ENCODE data around the gene HELB.

HELB gene

DNA sequence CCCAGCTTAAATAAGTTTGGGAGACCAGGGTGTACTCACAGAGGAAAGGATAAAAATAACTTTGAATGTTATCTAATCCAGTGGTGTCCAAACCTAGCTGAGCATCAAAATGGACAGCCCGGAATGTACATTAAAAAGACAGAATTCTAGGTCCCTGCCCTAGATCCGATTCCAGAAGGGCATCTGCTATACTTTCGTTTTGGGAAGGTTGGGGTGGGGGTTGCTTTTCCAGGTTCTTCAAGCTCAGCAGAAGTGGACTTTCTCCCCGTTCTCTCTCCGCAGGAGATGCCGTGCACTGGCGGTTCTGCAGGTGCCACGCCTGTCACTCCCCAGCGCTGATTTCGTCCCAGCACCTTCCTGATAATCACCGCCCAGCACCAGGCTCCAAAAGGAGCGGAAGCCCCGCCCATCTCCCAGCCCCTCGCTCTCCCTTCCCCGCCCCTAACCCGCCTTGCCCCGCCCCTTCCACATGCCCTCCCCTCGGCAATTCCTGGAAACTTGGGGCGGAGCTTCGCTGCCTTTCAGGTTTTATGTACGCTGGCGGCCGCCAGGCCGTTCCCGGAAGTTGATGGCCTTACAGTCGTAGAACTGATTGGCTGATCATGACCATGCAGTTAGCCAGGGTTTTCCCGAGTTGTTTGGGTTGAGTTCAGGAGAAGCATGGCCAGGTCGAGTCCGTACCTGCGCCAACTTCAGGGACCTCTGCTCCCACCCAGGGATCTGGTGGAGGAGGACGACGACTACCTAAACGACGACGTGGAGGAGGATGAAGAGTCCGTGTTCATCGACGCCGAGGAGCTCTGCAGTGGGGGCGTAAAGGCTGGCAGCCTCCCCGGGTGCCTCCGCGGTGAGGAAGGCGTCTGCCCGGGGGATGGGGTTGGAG is at the start of gene HELB:
Gene HELB (plus strand): TSS at position 550 of the 883 bp plus-strand sequence. CDS start 111 bp downstream, at position 661.
- peak; percentile 97 for DNase-seq

GRCh38 chr12:66252771-66253170 is 49.5 kb upstream of the HELB start:
- DNase-seq, result no peak

GRCh38 chr12:66255737-66256136 is 46.6 kb upstream of the HELB start:
- no peak for DNase-seq

GRCh38 chr12:66258011-66258410 is 44.3 kb upstream of the HELB start:
- DNase-seq, result no peak

DNA sequence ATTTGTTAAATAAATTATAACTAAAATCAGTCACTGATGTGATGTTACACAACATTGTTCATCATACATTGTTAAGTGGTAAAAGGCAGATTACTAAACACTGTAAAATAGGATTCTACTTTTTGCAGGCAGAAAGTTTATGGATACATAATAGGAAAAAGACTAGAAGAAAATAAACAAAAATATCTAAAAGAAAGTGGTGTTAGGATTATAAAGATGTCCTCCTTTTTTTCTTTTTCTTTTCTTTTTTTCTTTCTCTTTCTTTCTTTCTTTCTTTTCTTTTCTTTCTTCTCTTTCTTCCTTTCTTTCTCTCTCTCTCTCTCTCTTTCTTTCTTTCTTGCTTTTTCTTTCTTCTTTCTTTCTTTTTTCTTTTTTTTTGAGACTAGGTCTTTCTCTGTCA is 39.6 kb upstream of the HELB start:
- no peak for DNase-seq

DNA sequence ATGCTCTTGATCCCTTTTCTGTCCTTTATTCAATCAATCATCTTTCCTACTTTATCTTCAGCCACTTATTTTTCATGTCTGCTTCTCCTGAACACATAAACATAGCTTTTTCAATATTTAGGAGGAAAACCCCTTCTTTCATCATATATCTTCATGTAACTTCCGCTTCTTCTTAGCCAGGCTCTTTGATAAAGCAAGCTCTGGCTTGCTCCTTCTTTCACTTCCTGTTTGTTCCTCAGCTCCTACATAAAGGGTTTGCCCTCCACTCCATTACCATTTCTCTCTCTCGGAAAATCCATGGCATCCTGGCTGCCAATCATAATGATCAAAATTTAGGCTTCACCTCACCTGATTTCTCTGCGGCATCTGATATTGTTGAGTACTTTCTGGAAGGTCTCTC is 33.7 kb upstream of the HELB start:
- DNase-seq, result no peak

- DNase-seq, result no peak
These were observed 33.2 kb upstream of the HELB start for GRCh38 chr12:66269142-66269541.

DNA sequence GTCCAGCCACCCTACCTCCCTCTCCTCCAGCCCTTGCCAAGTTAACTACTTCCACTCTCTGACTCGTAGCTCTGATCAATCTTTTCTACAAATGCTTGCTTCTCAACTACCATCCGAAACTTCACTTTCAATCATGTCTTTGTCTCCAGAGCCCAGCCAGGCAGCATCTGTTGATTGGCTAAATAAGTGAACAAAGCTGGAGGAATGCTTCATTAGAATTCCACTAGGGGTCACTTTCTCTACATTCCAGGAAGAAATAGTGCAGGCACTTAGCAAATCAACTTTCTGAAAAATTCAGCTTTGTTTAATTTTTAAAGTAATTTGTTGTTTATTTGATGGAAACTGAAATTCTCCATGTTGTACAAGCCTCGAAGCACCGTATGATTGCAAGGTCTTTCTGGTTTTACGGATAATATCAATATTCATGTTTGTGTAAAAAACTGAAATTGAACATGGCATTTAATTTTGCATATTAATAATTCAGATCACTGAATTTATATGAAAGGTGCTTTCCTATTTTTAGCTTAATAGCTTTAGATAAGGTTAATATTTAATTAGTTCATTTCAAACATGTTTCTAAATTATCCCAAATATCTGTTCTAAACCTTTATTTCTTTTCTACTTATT is 32.4 kb upstream of the HELB start:
- DNase-seq, result peak; percentile 67

DNA sequence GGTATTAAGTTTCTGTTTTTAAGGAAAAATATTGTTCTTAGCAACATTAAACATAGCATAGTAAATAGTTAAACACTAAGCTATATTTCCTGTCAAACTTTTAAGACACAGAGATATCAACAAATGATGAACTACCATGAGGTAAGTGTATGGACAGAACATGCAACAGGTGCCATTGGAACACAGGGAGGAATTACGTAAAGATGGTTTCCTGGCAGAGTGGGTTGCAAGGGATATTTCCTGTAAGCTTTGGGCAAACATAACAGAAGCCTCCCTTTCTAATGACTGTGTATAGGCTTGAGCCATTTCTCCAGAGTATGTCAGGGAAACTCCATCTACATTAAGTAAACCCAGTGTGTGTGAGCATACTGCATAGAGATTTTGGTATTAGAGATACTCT is 31.7 kb upstream of the HELB start:
- no peak for DNase-seq

- no peak for DNase-seq
These were observed 29.6 kb upstream of the HELB start for GRCh38 chr12:66272650-66273049.

GRCh38 chr12:66273147-66273546 is 29.1 kb upstream of the HELB start:
- no peak for DNase-seq

DNA sequence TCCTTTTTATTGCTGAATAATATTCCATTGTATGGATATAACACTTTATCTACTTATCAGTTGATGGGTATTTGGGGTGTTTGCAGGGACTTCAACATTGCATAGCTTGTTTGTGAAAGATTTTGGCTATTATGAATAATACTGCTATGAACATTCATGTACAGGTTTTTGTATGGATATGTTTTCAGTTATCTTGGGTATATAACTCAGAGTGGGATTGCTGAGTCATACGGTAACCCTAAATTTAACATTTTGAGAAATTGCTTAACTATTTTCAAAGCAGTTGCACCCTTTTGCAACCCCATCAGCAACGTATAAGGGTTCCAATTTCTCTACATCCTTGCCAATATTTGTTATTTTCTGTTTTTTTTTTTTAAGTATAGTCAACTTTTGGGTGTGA is 27.3 kb upstream of the HELB start:
- DNase-seq, result no peak

DNA sequence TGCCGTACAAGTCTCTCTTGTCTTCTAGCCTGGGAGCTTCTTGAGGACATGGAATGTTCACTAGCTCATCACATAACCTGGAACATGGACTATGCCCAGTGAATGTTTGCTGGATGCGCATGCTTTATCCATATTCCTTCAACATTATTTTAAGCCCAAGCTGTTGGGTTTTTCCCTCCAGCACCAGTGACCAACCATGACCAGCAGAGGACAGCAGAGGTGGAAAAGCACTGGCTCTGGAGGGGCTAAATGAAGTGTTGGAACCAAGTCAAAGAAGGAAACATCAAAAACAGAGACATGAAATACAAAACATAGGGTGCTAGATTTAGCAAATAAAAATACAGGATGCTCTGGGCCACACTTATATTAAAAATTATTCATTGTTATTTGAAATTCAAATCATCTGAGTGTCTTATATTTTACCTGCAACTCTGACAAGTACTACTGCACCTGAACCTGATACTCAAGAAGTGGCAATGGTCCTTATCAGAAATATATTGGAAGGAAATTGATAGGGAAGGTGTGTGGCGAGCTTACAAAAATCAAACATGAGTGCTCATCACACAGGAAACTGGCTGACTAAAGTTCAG is 23.1 kb upstream of the HELB start:
- peak; percentile 50 for DNase-seq

DNA sequence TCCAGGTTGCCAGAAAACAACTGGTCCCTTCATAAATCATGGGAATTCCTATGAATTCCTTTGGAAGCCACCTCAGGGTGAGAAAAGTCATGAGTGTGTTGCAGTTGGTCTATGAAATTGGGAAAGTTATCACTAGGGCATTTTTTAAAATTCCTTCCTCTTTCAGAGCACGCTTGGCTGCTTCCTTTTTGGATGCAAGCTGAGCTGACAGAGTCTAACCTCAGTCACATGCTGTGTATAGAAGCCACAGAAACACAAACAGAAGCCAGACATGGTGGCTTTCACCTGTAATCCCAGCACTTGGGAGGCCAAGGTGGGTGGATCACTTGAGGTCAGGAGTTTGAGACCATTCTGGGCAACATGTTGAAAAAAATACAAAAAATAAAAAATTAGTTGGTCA is 21.7 kb upstream of the HELB start:
- DNase-seq, result no peak

GRCh38 chr12:66282244-66282643 is 20.0 kb upstream of the HELB start:
- no peak for DNase-seq

- DNase-seq, result no peak
These were observed 15.0 kb upstream of the HELB start for GRCh38 chr12:66287275-66287674.

DNA sequence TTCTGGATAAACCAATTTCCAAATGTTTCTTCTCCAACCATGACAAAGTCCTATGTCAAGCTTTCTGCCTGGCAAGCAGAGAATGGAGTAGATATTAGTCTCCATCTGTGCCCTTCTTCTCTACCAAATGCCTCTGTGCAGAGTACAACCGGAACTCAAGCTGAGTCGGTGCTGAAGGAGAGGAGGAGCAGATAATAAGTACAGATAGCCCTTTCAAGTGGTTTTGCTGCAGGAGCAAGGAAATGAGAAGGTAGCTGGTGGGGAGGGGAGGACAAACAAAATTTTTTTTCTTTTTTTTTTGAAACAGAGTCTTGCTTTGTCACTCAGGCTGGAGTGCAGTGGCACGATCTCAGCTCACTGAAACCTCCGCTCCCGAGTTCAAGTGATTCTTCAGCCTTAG is 14.2 kb upstream of the HELB start:
- DNase-seq, result peak; percentile 20

GRCh38 chr12:66289485-66289884 is 12.8 kb upstream of the HELB start:
- DNase-seq, result no peak

DNA sequence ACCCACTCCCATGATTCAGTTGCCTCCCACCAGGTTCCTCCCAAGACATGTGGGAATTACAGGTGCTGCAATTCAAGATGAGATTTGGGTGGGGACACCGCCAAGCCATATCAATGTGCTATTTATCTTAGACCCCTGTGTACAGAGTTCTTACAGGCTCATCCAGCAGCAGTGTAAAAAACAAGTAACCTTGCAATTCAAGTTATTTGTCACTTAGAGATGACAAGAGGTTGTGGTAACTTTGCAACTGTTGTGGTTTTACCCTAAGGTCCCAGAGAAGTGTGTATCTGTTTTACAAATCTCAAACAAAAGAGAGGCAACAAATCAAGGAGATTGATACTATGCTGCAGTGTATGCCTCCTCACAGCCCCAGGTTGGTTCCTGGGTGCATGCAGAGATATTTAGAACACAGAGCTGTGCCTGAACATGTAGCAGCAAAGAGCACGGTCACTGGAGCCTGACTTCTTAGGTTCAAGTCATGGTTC is 11.5 kb upstream of the HELB start:
- DNase-seq, result peak; percentile 10

DNA sequence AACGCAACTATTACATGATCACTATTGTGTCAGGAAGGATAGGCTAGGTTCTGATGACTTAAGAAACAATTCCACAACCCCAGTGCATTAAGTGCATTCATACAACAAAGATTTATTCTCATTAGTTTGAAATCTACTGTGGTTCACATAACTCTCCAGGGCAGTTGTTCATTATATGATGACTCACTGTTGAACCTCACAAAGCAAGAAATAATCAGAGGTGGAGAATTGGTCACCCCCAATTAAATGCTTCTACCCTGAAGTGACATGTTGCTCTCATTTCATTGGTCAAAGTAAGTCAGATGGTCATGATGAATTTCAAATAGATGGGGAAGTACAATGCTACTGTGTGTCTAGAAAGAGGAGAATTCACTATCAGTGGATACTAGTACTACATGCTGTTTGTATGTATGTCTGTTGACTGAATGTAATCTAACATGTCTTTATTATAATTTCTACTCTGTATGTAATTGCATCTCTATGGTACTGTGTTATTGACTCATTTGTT is 6.1 kb upstream of the HELB start:
- DNase-seq, result no peak

GRCh38 chr12:66297080-66297479 is 5.2 kb upstream of the HELB start:
- DNase-seq, result no peak

- DNase-seq, result no peak
These were observed 4.4 kb upstream of the HELB start for GRCh38 chr12:66297923-66298322.

- DNase-seq, result no peak
These were observed 505 bp downstream of the HELB start for GRCh38 chr12:66302827-66303169.

DNA sequence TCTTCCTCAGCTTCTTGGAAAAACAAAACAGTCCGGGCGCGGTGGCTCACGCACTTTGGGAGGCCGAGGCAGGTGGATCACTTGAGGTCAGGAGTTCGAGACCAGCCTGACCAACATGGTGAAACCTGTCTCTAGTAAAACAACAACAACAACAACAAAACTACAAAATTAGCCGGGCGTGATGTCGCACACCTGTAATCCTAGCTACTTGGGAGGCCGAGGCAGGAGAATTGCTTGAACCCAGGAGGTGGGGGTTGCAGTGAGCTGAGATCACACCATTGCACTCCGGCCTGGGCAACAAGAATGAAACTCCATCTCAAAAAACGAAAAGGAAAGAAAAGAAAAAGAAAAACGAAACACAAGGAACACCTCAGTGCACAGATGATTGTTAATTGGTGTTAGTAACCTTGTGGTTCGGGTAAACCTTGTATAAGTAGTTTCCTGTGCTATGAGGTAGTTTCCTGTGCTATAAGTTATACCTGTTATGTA is 1.1 kb downstream of the HELB start:
- peak; percentile 10 for DNase-seq

Data from hematopoietic multipotent progenitor cell treated with erythropoietin and hydrocortisone succinate and interleukin-3 and kit ligand, for 8 days (in vitro differentiated cells).